GM12878 (cell line): ENCODE measurements around the gene CHMP3. TPM values are rescaled to one million over a fixed set of nuclear protein-coding genes. Genes with fewer than 3 reads are reported as not detected.
"Not testable (repeated sequence)": the region's sequence is repeated elsewhere in the genome, so short reads cannot be mapped to it uniquely, and the experiment has no call there.

Source experiments
- ATAC-seq: fragments of 200-7000 bp; cut with Tn5 transposase; 3 replicates; pipeline ENCODE4 v1.9.1; 2020; ENCODE audit warnings: mild to moderate bottlenecking, moderate library complexity
- BruUV-seq: library from RNA; stranded (reverse); fragments of 400-500 nt; replicated peaks from 2 replicates; lab custom pipeline; 2021; lab: Mats Ljungman, UMichigan
- CTCF ChIA-PET: fragments of 300-600 bp; sonication (Branson Sonifier 250); formaldehyde crosslinking; extraction: SDS; loops from one replicate; lab custom pipeline; 2021; ENCODE audit warnings: inconsistent platforms; lab: Yijun Ruan, JAX
- POLR2A ChIA-PET: fragments of 350-600 bp; formaldehyde crosslinking; extraction: SDS; loops from one replicate; lab custom pipeline; 2021; ENCODE audit warnings: inconsistent platforms; lab: Charles Lee
- RAD21 ChIA-PET: fragments of 300-600 bp; sonication (Branson Sonifier 250); formaldehyde crosslinking; loops from one replicate; lab custom pipeline; 2023; ENCODE audit warnings: antibody characterized with exemption; ENCODE audit not compliant: unreplicated experiment; lab: Charles Lee
- SMC1A ChIA-PET: fragments of 300-600 bp; sonication (Branson Sonifier 250); formaldehyde crosslinking; loops from one replicate; lab custom pipeline; 2023; ENCODE audit not compliant: unreplicated experiment, uncharacterized antibody; lab: Charles Lee
- DNase-seq: peaks from one replicate; pipeline ENCODE4 v3.0.0-alpha.2; 2011; ENCODE audit warnings: low read depth, low spot score
- FAIRE-seq: peaks from 3 replicates; lab custom pipeline; 2011; peaks lifted over from hg19 to GRCh38; lab: Jason Lieb, UNC
- H2AFZ ChIP-seq: 2 replicates; pipeline ENCODE4 v1.6.0; 2011; ENCODE audit warnings: low read depth, low read length, control low read depth; ENCODE audit not compliant: control insufficient read depth
- H3K27ac ChIP-seq: 2 replicates; pipeline ENCODE4 v1.5.1; 2011; ENCODE audit warnings: control low read depth; ENCODE audit not compliant: control insufficient read depth, insufficient read depth
- H3K27me3 ChIP-seq, 2 experiments: replicated peaks in 1 of 2; 2 replicates each; pipeline versions ENCODE4 v1.6.0 to v1.6.1; 2011; ENCODE audit warnings: low read length in 1 of 2; ENCODE audit not compliant: control insufficient read depth in 2 of 2, insufficient read depth in 2 of 2
- H3K36me3 ChIP-seq, 2 experiments: 2 replicates each; pipeline ENCODE4 v1.5.1; 2011; ENCODE audit warnings: low read length in 1 of 2; ENCODE audit not compliant: control insufficient read depth in 2 of 2, insufficient read depth in 2 of 2
- H3K4me1 ChIP-seq: 2 replicates; pipeline ENCODE4 v1.6.1; 2011; ENCODE audit warnings: mild to moderate bottlenecking, low read length, moderate library complexity, mixed read lengths; ENCODE audit not compliant: control insufficient read depth, insufficient read depth
- H3K4me2 ChIP-seq: 2 replicates; pipeline ENCODE4 v1.6.0; 2011; ENCODE audit warnings: control low read depth; ENCODE audit not compliant: control insufficient read depth, insufficient read depth
- H3K4me3 ChIP-seq: fragments of 200-600 bp; sonication (generic); 2 replicates; pipeline ENCODE4 v1.5.1; 2016
- H3K79me2 ChIP-seq: 2 replicates; pipeline ENCODE4 v1.6.0; 2011; ENCODE audit warnings: low read length; ENCODE audit not compliant: control insufficient read depth, insufficient read depth
- H3K9ac ChIP-seq: 2 replicates; pipeline ENCODE4 v1.8.0; 2011; ENCODE audit warnings: low read length, control low read depth, mixed read lengths; ENCODE audit not compliant: control insufficient read depth, insufficient read depth
- H3K9me3 ChIP-seq: replicated peaks from 3 replicates; pipeline ENCODE4 v1.5.1; 2011; ENCODE audit warnings: mild to moderate bottlenecking, low read length; ENCODE audit not compliant: control insufficient read depth, insufficient read depth
- H4K20me1 ChIP-seq: 2 replicates; pipeline ENCODE4 v1.6.0; 2011; ENCODE audit not compliant: control insufficient read depth, insufficient read depth
- WGBS: methylation state at CpG from one replicate; pipeline ENCODE4 v1.1.6; 2016; ENCODE audit warnings: low lambda C conversion rate; ENCODE audit not compliant: insufficient replicate concordance, insufficient coverage; ENCODE audit errors: missing lambda C conversion rate; 5-methylcytosine and 5-hydroxymethylcytosine counted together
- in situ Hi-C: fragments of 300-500 bp; cut with MboI; formaldehyde crosslinking; loops from 9 replicates; pipeline ENCODE4 v1.14.3; 2018; ENCODE audit warnings: mixed read lengths
- intact Hi-C: fragments of 100-400 bp; cut with micrococcal nuclease; formaldehyde crosslinking; loops from one replicate; pipeline ENCODE4 v1.14.2; 2022; ENCODE audit not compliant: unreplicated experiment
- polyA plus RNA-seq, 11 experiments: library from polyadenylated mRNA; depleted of rRNA in 4 of 11; unstranded in 6 of 11; stranded (reverse) in 5 of 11; fragments of >200 nt; fragmentation: Nextera tagmentation in 4 of 11; fragmentation: Illumina TruSeq in 1 of 11; extraction: Ambion mirVana in 4 of 11; extraction: Trizol in 1 of 11; gene quantifications; 1 replicate in 1 of 11; 2 replicates in 10 of 11; pipeline versions ENCODE4 v1.2.1 to v1.2.3, GENCODE V29; 2011 to 2016; ENCODE audit warnings: inconsistent platforms in 2 of 11, missing spikeins in 2 of 11, low read depth in 1 of 11
- total RNA-seq, 4 experiments: library from RNA; depleted of rRNA in 3 of 4; stranded (reverse); fragments of >200 nt in 3 of 4; fragmentation: Illumina TruSeq in 1 of 4; extraction: Trizol in 1 of 4; gene quantifications; 2 replicates each; pipeline versions ENCODE4 v1.2.1 to v1.2.3, GENCODE V29; 2013 to 2021

CHMP3 gene
- total and polyA plus RNA-seq, 10 of the 15 experiments (the other 5 are each of a cell fraction or from before 2014, with no cell fraction given) = 22.5 to 56.8 (median 32.5) TPM

DNA sequence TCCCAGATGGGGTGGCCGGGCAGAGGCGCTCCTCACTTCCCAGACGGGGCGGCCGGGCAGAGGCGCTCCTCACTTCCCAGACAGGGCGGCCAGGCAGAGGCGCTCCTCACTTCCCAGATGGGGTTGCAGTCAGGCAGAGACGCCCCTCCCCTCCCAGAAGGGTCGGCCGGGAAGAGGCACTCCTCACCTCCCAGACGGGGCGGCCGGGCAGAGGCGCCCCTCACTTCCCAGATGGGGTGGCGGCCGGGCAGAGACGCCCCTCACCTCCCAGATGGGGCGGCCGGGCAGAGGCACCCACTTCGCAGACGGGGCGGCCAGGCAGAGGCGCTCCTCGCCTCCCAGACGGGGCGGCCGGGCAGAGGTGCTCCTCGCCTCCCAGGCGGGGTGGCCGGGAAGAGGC is 13.8 kb downstream of the CHMP3 start:
- FAIRE-seq, POLR2A ChIA-PET, H3K4me1 ChIP-seq, H2AFZ ChIP-seq, H3K9ac ChIP-seq, intact Hi-C loops, H3K9me3 ChIP-seq, SMC1A ChIA-PET, BruUV-seq, CTCF ChIA-PET, H4K20me1 ChIP-seq, H3K27me3 ChIP-seq, H3K27ac ChIP-seq, H3K36me3 ChIP-seq, RAD21 ChIA-PET, ATAC-seq, H3K79me2 ChIP-seq, H3K4me2 ChIP-seq, H3K4me3 ChIP-seq, DNase-seq, in situ Hi-C loops: not testable (repeated sequence)
- over 99% methylated on average over 26 of the region's 31 CpGs for WGBS

DNA sequence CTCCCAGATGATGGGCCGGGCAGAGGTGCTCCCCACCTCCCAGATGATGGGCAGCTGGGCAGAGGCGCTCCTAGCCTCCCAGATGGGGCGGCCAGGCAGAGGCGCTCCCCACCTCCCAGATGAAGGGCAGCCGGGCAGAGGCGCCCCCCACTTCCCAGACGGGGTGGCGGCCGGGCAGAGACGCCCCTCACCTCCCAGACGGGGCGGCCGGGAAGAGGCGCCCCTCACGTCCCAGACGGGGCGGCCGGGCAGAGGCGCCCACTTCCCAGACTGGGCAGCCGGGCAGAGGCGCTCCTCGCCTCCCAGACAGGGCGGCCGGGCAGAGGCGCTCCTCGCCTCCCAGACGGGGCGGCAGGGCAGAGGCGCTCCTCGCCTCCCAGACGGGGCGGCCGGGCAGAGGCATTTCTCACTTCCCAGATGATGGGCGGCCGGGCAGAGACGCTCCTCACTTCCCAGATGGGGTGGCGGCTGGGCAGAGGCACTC is 14.3 kb downstream of the CHMP3 start:
- CTCF ChIA-PET, H3K4me1 ChIP-seq, in situ Hi-C loops, H3K27ac ChIP-seq, SMC1A ChIA-PET, H3K79me2 ChIP-seq, H3K9me3 ChIP-seq, H2AFZ ChIP-seq, H3K36me3 ChIP-seq, H3K4me2 ChIP-seq, H3K9ac ChIP-seq, ATAC-seq, H3K4me3 ChIP-seq, POLR2A ChIA-PET, H3K27me3 ChIP-seq, intact Hi-C loops, FAIRE-seq, H4K20me1 ChIP-seq, BruUV-seq, RAD21 ChIA-PET, DNase-seq: not testable (repeated sequence)
- WGBS = 98% methylated on average over 16 of the region's 37 CpGs

- SMC1A ChIA-PET, H3K79me2 ChIP-seq, H3K36me3 ChIP-seq, POLR2A ChIA-PET, in situ Hi-C loops, H3K9ac ChIP-seq, CTCF ChIA-PET, H3K27ac ChIP-seq, BruUV-seq, H3K4me3 ChIP-seq, RAD21 ChIA-PET, ATAC-seq, FAIRE-seq, H3K27me3 ChIP-seq, H4K20me1 ChIP-seq, H2AFZ ChIP-seq, H3K4me1 ChIP-seq, DNase-seq, H3K4me2 ChIP-seq, H3K9me3 ChIP-seq, intact Hi-C loops: not testable (repeated sequence)
- 97% methylated on average over 20 of the region's 20 CpGs for WGBS
Measured at GRCh38 chr2:86548165-86548912, 14.9 kb downstream of the CHMP3 start.

DNA sequence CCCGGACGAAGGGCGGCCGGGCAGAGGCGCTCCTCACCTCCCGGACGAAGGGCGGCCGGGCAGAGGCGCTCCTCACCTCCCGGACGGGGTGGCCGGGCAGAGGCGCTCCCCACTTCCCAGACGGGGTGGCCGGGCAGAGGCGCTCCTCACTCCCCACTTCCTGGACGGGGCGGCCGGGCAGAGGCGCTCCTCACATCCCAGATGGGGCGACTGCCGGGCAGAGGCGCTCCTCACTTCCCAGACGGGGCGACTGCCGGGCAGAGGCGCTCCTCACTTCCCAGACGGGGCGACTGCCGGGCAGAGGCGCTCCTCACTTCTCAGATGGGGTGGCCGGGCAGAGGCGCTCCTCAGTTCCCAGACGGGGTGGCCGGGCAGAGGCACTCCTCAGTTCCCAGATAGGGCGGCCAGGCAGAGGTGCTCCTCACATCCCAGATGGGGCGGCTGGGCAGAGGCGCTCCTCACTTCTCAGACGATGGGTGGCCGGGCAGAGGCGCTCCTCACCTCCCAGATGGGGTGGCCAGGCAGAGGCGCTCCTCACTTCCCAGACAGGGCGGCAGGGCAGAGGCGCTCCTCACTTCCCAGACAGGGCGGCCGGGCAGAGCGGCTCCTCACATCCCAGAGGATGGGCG is 17.8 kb downstream of the CHMP3 start:
- H2AFZ ChIP-seq, H3K36me3 ChIP-seq, RAD21 ChIA-PET, H3K9me3 ChIP-seq, BruUV-seq, in situ Hi-C loops, H3K27me3 ChIP-seq, H4K20me1 ChIP-seq, H3K27ac ChIP-seq, ATAC-seq, CTCF ChIA-PET, H3K4me1 ChIP-seq, FAIRE-seq, H3K9ac ChIP-seq, DNase-seq, H3K79me2 ChIP-seq, POLR2A ChIA-PET, H3K4me2 ChIP-seq, H3K4me3 ChIP-seq, intact Hi-C loops: not testable (repeated sequence)
- WGBS = 92% methylated on average over 18 of the region's 49 CpGs
- SMC1A ChIA-PET = interaction anchor here (0.6 kb wide), 1 partner anchor 185 kb away, joined by 4 read pairs; no protein-coding TSS in a partner anchor
